A549 (cell line): Measurements from ENCODE around the gene TAF1.

Experiments
- CEBPB ChIP-seq, 2 experiments: fragments of >200 bp in 1 of 2; sonication (Bioruptor Twin) in 1 of 2; formaldehyde crosslinking in 1 of 2; IDR thresholded peaks; 2 replicates each; pipeline ENCODE4 v1.6.1; 2012 to 2016
- EP300 ChIP-seq, 2 experiments: fragments of >200 bp; sonication (Bioruptor Twin); formaldehyde crosslinking; IDR thresholded peaks; 2 replicates in 1 of 2; 3 replicates in 1 of 2; pipeline ENCODE4 v1.6.1; 2016 to 2017
- KDM5A ChIP-seq: fragments of 200-600 bp; sonication (generic); IDR thresholded peaks from 2 replicates; pipeline ENCODE4 v1.6.1; 2016; ENCODE audit warnings: antibody characterized with exemption, mild to moderate bottlenecking
- MAFK ChIP-seq: fragments of 450-650 bp; IDR thresholded peaks from 2 replicates; pipeline ENCODE4 v1.6.1; 2014; ENCODE audit not compliant: partially characterized antibody
- RAD21 ChIP-seq, 2 experiments: fragments of >200 bp in 1 of 2; sonication (Bioruptor Twin) in 1 of 2; formaldehyde crosslinking in 1 of 2; IDR thresholded peaks in 1 of 2; conservative IDR thresholded peaks in 1 of 2; 2 replicates in 1 of 2; 3 replicates in 1 of 2; pipeline ENCODE4 v1.6.1; 2012 to 2018; ENCODE audit warnings: inconsistent platforms in 1 of 2
- REST ChIP-seq: fragments of 200-600 bp; sonication (generic); IDR thresholded peaks from 2 replicates; pipeline ENCODE4 v1.6.1; 2016; ENCODE audit warnings: antibody characterized with exemption, mild to moderate bottlenecking, moderate library complexity
- TF ChIP-seq, protein P1 (sequence below): fragments of >200 bp; sonication (Bioruptor Twin); formaldehyde crosslinking; IDR thresholded peaks from 3 replicates; pipeline ENCODE4 v1.5.1; 2016

- TF ChIP-seq REST (no peak), KDM5A (no peak), CEBPB (IDR thresholded peaks at IDR 0.05) (no peak), RAD21 (conservative IDR thresholded peaks at IDR 0.05 in 1 of 2, IDR thresholded peaks at IDR 0.05 in 1 of 2) (no peak), EP300 (IDR thresholded peaks at IDR 0.05) (no peak), MAFK (no peak)
- TF ChIP-seq, protein P1, sequence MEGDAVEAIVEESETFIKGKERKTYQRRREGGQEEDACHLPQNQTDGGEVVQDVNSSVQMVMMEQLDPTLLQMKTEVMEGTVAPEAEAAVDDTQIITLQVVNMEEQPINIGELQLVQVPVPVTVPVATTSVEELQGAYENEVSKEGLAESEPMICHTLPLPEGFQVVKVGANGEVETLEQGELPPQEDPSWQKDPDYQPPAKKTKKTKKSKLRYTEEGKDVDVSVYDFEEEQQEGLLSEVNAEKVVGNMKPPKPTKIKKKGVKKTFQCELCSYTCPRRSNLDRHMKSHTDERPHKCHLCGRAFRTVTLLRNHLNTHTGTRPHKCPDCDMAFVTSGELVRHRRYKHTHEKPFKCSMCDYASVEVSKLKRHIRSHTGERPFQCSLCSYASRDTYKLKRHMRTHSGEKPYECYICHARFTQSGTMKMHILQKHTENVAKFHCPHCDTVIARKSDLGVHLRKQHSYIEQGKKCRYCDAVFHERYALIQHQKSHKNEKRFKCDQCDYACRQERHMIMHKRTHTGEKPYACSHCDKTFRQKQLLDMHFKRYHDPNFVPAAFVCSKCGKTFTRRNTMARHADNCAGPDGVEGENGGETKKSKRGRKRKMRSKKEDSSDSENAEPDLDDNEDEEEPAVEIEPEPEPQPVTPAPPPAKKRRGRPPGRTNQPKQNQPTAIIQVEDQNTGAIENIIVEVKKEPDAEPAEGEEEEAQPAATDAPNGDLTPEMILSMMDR = no peak
Measured at GRCh38 chrX:71393919-71394318, 27.8 kb downstream of the TAF1 start.
